DND-41 (cell line): Measurements from ENCODE around the gene SYNPO.

Experiments used
- EZH2 ChIP-seq: IDR thresholded peaks from 3 replicates; pipeline ENCODE4 v1.6.1; 2012; ENCODE audit warnings: borderline replicate concordance, low read depth, mild to moderate bottlenecking, moderate library complexity, low read length, inconsistent platforms; ENCODE audit not compliant: severe bottlenecking
- TF ChIP-seq, protein P1 (sequence below): IDR thresholded peaks from 2 replicates; pipeline ENCODE4 v1.5.1; 2012; ENCODE audit warnings: borderline replicate concordance, low read length, moderate library complexity, mild to moderate bottlenecking; ENCODE audit not compliant: poor library complexity, severe bottlenecking; ENCODE audit errors: extremely low read depth

DNA sequence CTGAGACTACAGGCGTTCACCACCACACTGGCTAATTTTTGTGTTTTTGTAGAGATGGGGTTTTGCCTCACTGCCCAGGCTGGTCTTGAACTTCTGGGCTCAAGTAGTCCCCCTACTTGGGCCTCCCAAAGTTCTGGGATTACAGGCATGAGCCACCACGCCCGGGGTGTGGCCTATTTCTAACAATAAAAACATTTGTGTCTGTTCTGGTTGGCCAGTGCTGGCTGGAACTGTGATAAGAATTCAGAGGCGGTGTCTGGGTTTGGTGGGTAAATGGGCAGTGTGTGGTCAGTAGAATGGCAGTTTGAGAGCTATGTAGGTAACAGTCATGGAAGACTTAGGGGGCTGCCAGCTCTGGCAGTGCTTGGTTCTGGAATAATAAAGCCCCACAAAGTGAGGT, 46.9 kb upstream of the SYNPO start:
- TF ChIP-seq, protein P1, sequence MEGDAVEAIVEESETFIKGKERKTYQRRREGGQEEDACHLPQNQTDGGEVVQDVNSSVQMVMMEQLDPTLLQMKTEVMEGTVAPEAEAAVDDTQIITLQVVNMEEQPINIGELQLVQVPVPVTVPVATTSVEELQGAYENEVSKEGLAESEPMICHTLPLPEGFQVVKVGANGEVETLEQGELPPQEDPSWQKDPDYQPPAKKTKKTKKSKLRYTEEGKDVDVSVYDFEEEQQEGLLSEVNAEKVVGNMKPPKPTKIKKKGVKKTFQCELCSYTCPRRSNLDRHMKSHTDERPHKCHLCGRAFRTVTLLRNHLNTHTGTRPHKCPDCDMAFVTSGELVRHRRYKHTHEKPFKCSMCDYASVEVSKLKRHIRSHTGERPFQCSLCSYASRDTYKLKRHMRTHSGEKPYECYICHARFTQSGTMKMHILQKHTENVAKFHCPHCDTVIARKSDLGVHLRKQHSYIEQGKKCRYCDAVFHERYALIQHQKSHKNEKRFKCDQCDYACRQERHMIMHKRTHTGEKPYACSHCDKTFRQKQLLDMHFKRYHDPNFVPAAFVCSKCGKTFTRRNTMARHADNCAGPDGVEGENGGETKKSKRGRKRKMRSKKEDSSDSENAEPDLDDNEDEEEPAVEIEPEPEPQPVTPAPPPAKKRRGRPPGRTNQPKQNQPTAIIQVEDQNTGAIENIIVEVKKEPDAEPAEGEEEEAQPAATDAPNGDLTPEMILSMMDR = no peak
- TF ChIP-seq EZH2 = no peak
